Measurements from ENCODE around the gene HAPLN2.

Gene HAPLN2

GRCh38 chr1:156639601-156640101 is 20.4 kb downstream of the HAPLN2 start:
- no peak for DNase-seq (ENCODE audit: extremely low read depth, insufficient read length)
- H3K36me3 ChIP-seq (ENCODE audit: control insufficient read depth, insufficient read depth, low read length), result no peaks in the 10 kb centered on the region
- H3K27me3 ChIP-seq (replicated peaks; ENCODE audit: control insufficient read depth, insufficient read depth, low read length), result peaks cover 3% of the 10 kb centered on the region; the same call in 1 of the 2 replicates
- TF ChIP-seq, protein P1, sequence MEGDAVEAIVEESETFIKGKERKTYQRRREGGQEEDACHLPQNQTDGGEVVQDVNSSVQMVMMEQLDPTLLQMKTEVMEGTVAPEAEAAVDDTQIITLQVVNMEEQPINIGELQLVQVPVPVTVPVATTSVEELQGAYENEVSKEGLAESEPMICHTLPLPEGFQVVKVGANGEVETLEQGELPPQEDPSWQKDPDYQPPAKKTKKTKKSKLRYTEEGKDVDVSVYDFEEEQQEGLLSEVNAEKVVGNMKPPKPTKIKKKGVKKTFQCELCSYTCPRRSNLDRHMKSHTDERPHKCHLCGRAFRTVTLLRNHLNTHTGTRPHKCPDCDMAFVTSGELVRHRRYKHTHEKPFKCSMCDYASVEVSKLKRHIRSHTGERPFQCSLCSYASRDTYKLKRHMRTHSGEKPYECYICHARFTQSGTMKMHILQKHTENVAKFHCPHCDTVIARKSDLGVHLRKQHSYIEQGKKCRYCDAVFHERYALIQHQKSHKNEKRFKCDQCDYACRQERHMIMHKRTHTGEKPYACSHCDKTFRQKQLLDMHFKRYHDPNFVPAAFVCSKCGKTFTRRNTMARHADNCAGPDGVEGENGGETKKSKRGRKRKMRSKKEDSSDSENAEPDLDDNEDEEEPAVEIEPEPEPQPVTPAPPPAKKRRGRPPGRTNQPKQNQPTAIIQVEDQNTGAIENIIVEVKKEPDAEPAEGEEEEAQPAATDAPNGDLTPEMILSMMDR (IDR thresholded peaks at IDR 0.05; ENCODE audit: insufficient read depth, low read length, poor library complexity, severe bottlenecking), result no peak
- H3K4me3 ChIP-seq (replicated peaks; ENCODE audit: low read depth, low read length), result no peak overlapping the region

DNA sequence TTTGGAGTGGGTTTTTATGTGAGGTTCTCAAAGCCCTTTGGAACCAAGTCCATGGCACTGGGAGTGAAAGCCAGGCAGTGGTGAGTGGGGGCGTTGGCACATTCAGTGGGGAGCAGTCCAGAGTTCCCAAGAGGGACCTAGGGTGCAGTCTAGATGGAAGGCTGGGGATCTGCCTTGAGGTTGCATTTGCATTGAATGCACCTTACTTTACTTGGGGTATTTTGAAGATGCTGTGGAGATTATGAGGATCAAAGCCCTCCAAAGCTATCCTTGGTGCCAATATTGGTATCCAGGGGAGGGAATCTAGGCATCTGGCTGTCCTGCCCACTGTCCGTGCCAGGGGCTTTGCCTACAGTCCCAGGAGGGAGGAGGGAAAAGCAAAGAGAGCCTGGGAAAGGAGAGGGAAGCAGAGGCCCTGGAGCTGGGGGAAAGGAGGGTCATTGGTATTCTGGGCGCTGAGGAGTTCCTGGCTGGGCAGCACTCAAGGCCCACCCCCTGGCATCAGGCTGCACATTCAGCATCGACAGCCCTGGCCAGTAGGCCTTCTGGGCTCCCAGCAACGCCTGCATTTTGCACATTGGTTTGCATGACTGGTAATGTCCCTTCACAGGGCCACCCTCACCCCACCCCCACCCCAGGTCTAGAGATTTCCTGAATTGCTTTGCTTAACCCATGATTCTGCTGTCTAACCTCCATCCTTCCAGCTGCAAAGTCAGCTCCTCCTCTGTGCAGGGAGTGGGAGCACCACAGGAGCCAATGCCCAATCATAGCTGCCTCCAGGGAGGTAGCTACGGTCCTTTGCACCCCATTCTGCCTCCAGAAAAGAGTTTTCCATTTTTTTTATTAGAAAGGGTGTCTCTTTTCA is 21.9 kb downstream of the HAPLN2 start:
- TF ChIP-seq, protein P1 (IDR thresholded peaks at IDR 0.05; ENCODE audit: insufficient read depth, low read length, poor library complexity, severe bottlenecking), result no peak
- DNase-seq (ENCODE audit: extremely low read depth, insufficient read length), result no peak
- Histone ChIP-seq H3K36me3 (ENCODE audit: control insufficient read depth, insufficient read depth, low read length) (no peaks in the 10 kb centered on the region; the same call in 1 of the 2 replicates), H3K27me3 (replicated peaks; ENCODE audit: control insufficient read depth, insufficient read depth, low read length) (peaks cover 3% of the 10 kb centered on the region; the same call in 1 of the 2 replicates), H3K4me3 (replicated peaks; ENCODE audit: low read depth, low read length) (no peak overlapping the region)

DNA sequence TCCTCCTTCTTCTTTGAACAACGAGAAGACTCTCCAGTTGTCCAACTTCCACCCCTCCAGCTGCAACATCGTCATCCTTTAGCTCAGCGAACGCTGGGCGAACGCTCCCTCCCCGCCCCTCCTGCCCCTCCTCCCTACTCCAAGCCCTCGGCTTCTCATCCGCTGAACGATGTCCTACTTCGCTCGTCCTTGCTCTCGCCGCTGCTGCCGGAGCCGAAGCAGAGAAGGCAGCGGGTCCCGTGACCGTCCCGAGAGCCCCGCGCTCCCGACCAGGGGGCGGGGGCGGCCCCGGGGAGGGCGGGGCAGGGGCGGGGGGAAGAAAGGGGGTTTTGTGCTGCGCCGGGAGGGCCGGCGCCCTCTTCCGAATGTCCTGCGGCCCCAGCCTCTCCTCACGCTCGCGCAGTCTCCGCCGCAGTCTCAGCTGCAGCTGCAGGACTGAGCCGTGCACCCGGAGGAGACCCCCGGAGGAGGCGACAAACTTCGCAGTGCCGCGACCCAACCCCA is 22.6 kb downstream of the HAPLN2 start, which contains the start of gene BCAN:
Gene BCAN, plus strand, starts transcription at position 357 of the 504 bp plus-strand sequence. CDS start 3,938 bp downstream, outside the sequence.
- TF ChIP-seq, protein P1 (IDR thresholded peaks at IDR 0.05; ENCODE audit: insufficient read depth, low read length, poor library complexity, severe bottlenecking), result no peak
- DNase-seq (ENCODE audit: extremely low read depth, insufficient read length), result no peak
- Histone ChIP-seq H3K27me3 (replicated peaks; ENCODE audit: control insufficient read depth, insufficient read depth, low read length) (peaks cover 3% of the 10 kb centered on the region; the same call in 1 of the 2 replicates), H3K36me3 (ENCODE audit: control insufficient read depth, insufficient read depth, low read length) (no peaks in the 10 kb centered on the region; the same call in 1 of the 2 replicates), H3K4me3 (replicated peaks; ENCODE audit: low read depth, low read length) (no peak within 1 kb of the TSS)

GRCh38 chr1:156642265-156643048 is 23.2 kb downstream of the HAPLN2 start:
- Histone ChIP-seq H3K4me3 (replicated peaks; ENCODE audit: low read depth, low read length) (no peak overlapping the region), H3K27me3 (replicated peaks; ENCODE audit: control insufficient read depth, insufficient read depth, low read length) (peaks cover 3% of the 10 kb centered on the region; the same call in 1 of the 2 replicates), H3K36me3 (ENCODE audit: control insufficient read depth, insufficient read depth, low read length) (no peaks in the 10 kb centered on the region; the same call in none of the 2 replicates)
- TF ChIP-seq, protein P1 (IDR thresholded peaks at IDR 0.05; ENCODE audit: insufficient read depth, low read length, poor library complexity, severe bottlenecking), result no peak
- DNase-seq (ENCODE audit: extremely low read depth, insufficient read length), result no peak

GRCh38 chr1:156643049-156643777 is 24.0 kb downstream of the HAPLN2 start:
- TF ChIP-seq, protein P1 (IDR thresholded peaks at IDR 0.05; ENCODE audit: insufficient read depth, low read length, poor library complexity, severe bottlenecking), result no peak
- peaks cover 1% of the 10 kb centered on the region; the same call in 1 of the 2 replicates for H3K27me3 ChIP-seq (replicated peaks; ENCODE audit: control insufficient read depth, insufficient read depth, low read length)
- no peak overlapping the region for H3K4me3 ChIP-seq (replicated peaks; ENCODE audit: low read depth, low read length)
- DNase-seq (ENCODE audit: extremely low read depth, insufficient read length), result no peak
- no peaks in the 10 kb centered on the region; the same call in none of the 2 replicates for H3K36me3 ChIP-seq (ENCODE audit: control insufficient read depth, insufficient read depth, low read length)
